Ovary (tissue), 3 donors: ENCODE measurements around the gene STAT6.

Experiments used
- POLR2A ChIP-seq: fragments of 450-650 bp; IDR thresholded peaks from one replicate; pipeline ENCODE4 v1.6.1; 2017; ENCODE audit warnings: antibody characterized with exemption, mild to moderate bottlenecking, moderate library complexity
- TF ChIP-seq, protein P1 (sequence below), 3 donors: fragments of 450-650 bp in 2 of 3; fragments of 200-600 bp in 1 of 3; IDR thresholded peaks; one replicate each; pipeline versions ENCODE4 v1.5.1 to v1.8.0; 2016 to 2022; ENCODE audit warnings: antibody characterized with exemption in 3 of 3, mild to moderate bottlenecking in 1 of 3
- donor health status: DM: no; HTN: no; CAD: no.

DNA sequence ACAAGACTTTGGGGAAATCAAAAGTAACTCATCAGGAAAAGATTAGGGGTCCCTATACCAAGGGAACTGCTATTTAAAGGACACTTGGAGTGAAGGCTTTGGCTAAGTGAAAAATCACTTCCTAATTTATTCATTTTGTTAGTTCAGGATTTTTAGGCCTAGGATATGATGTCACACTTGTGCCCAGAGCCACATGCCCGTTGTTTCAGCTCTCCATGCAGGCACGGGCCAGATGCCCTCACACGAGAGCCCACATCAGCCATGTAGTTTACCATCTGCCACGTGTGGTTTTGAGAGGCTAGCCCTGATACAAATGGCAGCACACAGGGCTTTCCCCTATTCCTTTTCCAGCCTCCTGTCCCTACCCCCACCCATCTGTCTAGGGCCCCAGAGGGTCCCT is 48.1 kb upstream of the STAT6 start:
- TF ChIP-seq, protein P1, sequence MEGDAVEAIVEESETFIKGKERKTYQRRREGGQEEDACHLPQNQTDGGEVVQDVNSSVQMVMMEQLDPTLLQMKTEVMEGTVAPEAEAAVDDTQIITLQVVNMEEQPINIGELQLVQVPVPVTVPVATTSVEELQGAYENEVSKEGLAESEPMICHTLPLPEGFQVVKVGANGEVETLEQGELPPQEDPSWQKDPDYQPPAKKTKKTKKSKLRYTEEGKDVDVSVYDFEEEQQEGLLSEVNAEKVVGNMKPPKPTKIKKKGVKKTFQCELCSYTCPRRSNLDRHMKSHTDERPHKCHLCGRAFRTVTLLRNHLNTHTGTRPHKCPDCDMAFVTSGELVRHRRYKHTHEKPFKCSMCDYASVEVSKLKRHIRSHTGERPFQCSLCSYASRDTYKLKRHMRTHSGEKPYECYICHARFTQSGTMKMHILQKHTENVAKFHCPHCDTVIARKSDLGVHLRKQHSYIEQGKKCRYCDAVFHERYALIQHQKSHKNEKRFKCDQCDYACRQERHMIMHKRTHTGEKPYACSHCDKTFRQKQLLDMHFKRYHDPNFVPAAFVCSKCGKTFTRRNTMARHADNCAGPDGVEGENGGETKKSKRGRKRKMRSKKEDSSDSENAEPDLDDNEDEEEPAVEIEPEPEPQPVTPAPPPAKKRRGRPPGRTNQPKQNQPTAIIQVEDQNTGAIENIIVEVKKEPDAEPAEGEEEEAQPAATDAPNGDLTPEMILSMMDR (IDR thresholded peaks at IDR 0.05) = no peak
- TF ChIP-seq POLR2A = no peak
